Kidney epithelial cell (primary cell): ENCODE results near the gene GLDN. TPM values are rescaled to one million over a fixed set of nuclear protein-coding genes. Genes with fewer than 3 reads are reported as not detected.

Source experiments
- DNase-seq: peaks from one replicate; pipeline ENCODE4 v3.0.0-alpha.2; 2010; ENCODE audit warnings: low read depth
- H3K27me3 ChIP-seq: 2 replicates; pipeline ENCODE4 v1.6.0; 2011; ENCODE audit warnings: low read length; ENCODE audit not compliant: control insufficient read depth, insufficient read depth
- H3K36me3 ChIP-seq: 2 replicates; pipeline ENCODE4 v1.5.1; 2011; ENCODE audit warnings: low read length; ENCODE audit not compliant: control insufficient read depth, insufficient read depth
- H3K4me3 ChIP-seq: 2 replicates; pipeline ENCODE4 v1.5.1; 2011; ENCODE audit warnings: low read depth, mild to moderate bottlenecking, control low read depth, low read length
- total RNA-seq: library from RNA; depleted of rRNA; stranded (reverse); fragments of >200 nt; gene quantifications from 2 replicates; pipeline ENCODE4 v1.2.3, GENCODE V29; 2015
- TF ChIP-seq, protein P1 (sequence below): IDR thresholded peaks from 2 replicates; pipeline ENCODE4 v1.5.1; 2011; ENCODE audit warnings: mild to moderate bottlenecking, moderate library complexity, low read length, control low read depth, inconsistent platforms; ENCODE audit not compliant: insufficient read depth, poor library complexity, severe bottlenecking

The GLDN gene
- total RNA-seq, 1 donor from 2014 or later, result not detected

DNA sequence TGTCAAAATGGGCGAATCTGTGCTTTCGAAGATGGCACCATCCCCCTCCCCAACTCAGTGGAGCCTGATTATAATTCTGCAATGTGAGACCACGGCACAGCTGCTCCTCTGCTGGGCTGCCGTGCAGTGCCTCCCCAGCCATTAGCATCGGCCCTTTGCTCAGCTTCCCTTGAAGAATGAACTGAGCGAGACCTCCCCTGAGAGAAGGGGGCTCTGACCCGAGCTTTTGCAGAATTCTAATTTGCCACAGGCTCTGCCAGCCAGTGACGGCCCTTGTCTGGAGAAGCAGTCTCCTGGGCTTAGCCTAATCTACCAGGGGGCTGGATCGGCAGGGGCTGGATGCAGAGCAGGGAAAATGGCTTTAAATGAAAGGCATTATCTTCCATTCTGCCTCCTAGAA, 57.2 kb downstream of the GLDN start:
- TF ChIP-seq, protein P1, sequence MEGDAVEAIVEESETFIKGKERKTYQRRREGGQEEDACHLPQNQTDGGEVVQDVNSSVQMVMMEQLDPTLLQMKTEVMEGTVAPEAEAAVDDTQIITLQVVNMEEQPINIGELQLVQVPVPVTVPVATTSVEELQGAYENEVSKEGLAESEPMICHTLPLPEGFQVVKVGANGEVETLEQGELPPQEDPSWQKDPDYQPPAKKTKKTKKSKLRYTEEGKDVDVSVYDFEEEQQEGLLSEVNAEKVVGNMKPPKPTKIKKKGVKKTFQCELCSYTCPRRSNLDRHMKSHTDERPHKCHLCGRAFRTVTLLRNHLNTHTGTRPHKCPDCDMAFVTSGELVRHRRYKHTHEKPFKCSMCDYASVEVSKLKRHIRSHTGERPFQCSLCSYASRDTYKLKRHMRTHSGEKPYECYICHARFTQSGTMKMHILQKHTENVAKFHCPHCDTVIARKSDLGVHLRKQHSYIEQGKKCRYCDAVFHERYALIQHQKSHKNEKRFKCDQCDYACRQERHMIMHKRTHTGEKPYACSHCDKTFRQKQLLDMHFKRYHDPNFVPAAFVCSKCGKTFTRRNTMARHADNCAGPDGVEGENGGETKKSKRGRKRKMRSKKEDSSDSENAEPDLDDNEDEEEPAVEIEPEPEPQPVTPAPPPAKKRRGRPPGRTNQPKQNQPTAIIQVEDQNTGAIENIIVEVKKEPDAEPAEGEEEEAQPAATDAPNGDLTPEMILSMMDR, result no peak
- no peak overlapping the region for H3K4me3 ChIP-seq
- peaks cover 14% of the 10 kb centered on the region for H3K27me3 ChIP-seq
- no peaks in the 10 kb centered on the region for H3K36me3 ChIP-seq
- no peak for DNase-seq

DNA sequence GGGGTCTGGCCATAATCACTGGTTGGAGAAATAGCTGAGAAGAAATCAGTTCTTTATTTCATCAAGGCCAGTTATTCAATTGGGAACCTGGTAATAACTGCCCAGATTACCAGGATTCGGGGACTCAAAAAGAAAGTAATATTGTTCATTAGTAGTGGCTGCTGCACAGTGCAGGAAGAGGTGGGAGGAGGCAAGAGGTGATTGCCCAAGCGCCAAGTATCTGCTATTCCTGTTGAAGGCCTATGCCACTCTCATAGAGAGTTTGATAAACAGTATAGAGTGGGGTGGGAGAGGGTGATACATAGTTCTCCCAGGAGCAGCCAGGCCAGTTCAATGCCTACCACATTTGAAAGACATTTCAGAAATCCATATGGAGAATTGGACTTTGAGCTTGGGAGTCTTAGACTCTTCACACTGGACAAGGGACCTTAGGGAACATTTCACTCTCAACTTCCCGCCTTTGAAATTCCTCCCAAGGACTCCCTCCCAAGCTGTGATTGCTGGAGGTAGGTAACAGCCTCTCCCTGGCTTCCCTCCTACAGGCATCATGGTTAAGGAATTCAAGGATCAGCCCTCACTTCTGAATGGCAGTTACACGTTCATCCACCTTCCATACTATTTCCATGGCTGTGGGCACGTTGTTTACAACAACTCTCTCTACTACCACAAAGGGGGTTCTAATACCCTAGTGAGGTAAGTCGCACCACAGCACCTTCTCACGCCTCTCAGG, 59.8 kb downstream of the GLDN start:
- H3K4me3 ChIP-seq, result no peak overlapping the region
- no peak for DNase-seq
- TF ChIP-seq, protein P1, result no peak
- H3K27me3 ChIP-seq, result peaks cover 14% of the 10 kb centered on the region
- no peaks in the 10 kb centered on the region for H3K36me3 ChIP-seq

DNA sequence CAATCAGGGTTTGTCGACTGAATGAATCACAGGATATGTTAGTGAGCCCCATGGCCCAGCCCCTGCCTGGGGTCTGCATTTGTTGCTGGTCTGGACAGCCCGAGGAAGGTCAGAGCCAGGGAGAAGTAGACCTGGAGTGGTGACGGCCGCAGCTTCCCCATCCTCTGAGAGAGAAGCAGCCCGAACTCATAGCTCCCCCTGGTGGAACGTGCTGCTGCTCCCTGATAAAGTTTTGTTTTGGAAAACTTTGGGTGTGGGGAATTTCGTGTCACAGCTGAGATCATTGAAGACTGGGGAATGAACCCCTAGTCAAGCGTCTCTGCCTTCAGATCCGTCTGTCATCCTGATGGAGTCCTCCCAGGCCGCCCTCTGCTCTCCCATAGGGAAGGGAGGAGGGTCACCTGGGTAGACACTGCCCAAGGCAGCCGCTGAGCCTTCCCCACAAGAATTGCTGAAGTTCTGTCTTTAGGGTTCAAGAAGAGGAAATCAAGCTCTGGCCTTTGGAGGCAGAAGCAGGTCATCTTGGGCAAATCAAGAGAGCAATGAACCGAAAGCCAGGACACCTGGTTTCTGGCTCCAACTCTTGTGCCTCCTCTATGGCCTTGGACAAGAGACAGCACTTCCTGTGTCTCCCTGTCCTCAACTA, 60.5 kb downstream of the GLDN start:
- Histone ChIP-seq H3K4me3 (no peak overlapping the region), H3K36me3 (no peaks in the 10 kb centered on the region), H3K27me3 (peaks cover 14% of the 10 kb centered on the region)
- TF ChIP-seq, protein P1, result peak; percentile 60
- DNase-seq, result no peak

DNA sequence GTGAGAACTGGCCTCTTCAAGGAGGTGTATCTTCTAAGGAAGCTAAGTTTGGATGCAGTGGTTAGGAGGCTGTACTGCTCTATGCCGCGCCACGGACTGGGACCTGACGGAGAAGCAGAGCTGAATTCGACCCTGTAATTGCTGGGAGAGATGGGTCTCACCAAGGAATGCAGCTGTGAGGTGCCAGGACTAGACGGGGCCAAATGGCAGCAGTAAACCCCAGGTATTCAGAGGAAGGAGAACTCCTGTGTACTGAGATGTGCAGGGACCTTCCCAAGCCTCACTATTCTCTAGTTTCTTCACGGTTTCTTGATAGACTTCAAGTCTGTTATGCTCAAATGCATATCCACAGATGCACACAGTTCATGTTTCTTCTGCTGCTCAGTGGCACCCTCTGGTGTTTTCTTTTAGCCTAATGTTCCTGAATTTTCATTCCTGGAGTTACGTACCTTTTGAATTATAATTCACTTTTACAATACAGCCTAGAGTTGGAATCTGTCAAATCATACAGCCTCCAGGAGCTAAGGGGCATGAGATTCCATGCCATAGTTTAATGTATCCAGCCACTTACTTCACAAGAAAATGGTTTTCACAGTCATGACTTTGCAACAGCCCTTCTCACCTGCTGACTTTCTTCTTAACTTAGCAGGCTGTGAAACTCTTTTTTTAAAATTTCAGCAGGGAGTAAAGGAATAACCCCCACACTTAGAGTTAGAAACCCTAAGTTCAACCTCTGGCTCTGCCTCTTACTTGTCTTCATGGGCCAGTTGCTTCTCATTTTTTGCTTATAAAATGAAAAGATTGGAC, 61.8 kb downstream of the GLDN start:
- H3K36me3 ChIP-seq, result no peaks in the 10 kb centered on the region
- no peak overlapping the region for H3K4me3 ChIP-seq
- DNase-seq, result no peak
- TF ChIP-seq, protein P1, result peak; percentile 61
- H3K27me3 ChIP-seq, result peaks cover 8% of the 10 kb centered on the region

DNA sequence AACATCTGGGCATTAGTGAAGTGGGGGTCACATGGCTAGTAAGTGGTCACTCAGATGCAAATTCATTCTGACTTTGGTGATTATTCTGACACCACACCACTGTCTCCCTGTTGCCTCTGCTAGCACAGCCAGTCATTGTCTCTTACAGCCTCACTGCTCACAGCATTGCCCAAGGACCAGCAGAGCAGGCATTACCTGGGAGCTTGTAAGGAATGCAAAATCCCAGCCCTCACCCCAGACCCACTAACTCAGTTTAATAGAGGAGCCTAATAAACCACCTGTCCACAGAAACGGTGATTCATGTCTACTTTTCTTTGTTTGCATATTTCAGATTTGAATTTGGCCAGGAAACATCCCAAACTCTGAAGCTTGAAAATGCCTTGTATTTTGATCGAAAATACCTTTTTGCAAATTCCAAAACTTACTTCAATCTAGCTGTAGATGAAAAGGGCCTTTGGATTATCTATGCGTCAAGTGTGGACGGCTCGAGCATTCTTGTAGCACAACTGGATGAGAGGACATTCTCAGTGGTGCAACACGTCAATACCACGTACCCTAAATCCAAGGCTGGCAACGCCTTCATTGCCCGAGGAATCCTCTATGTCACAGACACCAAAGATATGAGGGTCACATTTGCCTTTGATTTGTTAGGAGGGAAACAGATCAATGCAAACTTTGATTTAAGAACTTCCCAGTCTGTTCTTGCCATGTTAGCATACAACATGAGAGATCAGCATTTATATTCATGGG, 62.7 kb downstream of the GLDN start:
- H3K36me3 ChIP-seq, result no peaks in the 10 kb centered on the region
- DNase-seq, result no peak
- H3K27me3 ChIP-seq, result peaks cover 2% of the 10 kb centered on the region
- TF ChIP-seq, protein P1, result no peak
- H3K4me3 ChIP-seq, result no peak overlapping the region
